Measurements from ENCODE around the gene UCKL1. TPM values are rescaled to one million over a fixed set of nuclear protein-coding genes. Genes with fewer than 3 reads are reported as not detected.
"Not testable (repeated sequence)": the region's sequence is repeated elsewhere in the genome, so short reads cannot be mapped to it uniquely, and the experiment has no call there.

The UCKL1 gene
- total RNA-seq, 1 donor from 2014 or later: 31.5 TPM

DNA sequence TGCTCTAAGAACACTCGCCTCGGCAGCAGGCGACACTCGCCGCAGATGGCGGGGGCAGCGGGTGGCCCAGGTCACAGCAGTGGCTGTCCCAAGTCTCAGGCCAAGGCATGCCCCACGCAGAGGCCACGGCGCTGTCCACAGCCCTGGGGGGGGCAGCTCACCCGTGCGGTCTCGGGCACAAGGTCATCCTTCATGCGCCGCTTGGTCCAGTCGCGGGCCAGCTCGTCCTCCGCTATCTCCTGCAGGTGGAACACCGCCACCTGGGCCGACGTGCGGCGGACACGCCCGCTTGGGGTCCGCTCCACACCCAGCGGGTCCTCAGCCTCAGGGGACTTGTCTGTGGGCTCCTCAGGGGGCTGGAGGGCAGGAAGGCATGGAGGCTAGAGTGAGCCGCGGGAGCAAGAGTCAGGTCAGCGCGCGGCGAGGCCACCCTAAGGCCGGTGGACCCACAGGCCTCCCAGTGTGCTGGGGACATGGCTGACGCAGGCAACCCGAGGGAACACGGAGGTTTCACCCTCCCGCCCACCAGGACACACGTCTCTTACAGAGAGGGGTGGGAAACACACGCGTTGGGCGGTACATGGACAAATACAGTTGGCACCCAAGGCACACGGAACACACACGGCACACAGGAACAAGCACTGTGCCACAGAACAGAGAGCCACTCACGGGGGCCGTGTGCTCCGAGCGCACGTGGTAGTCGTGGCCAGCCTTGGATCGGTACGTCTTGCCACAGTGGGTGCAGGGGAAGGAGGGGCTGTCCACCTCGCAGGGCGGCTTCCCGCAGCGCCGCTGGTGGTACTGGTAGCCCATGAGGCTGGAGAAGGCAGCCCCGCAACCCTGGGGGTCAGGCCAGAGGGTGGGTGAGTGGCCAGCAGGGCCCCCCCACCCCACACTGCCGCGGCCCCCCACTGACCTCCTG lies 6.5 kb upstream of the UCKL1 start:
- DNase-seq (no peak), ATAC-seq (peak in 1 of 2 donors; percentile 4)
- Histone ChIP-seq H3K36me3 (peaks cover 55% of the 10 kb centered on the region), H3K27me3 (ENCODE audit: low read depth) (no peaks in the 10 kb centered on the region), H3K4me3 (no peak overlapping the region), H3K9me3 (no peaks in the 10 kb centered on the region), H3K4me1 (peaks cover 3% of the 10 kb centered on the region), H3K27ac (no peak overlapping the region)
- TF ChIP-seq, protein P1, sequence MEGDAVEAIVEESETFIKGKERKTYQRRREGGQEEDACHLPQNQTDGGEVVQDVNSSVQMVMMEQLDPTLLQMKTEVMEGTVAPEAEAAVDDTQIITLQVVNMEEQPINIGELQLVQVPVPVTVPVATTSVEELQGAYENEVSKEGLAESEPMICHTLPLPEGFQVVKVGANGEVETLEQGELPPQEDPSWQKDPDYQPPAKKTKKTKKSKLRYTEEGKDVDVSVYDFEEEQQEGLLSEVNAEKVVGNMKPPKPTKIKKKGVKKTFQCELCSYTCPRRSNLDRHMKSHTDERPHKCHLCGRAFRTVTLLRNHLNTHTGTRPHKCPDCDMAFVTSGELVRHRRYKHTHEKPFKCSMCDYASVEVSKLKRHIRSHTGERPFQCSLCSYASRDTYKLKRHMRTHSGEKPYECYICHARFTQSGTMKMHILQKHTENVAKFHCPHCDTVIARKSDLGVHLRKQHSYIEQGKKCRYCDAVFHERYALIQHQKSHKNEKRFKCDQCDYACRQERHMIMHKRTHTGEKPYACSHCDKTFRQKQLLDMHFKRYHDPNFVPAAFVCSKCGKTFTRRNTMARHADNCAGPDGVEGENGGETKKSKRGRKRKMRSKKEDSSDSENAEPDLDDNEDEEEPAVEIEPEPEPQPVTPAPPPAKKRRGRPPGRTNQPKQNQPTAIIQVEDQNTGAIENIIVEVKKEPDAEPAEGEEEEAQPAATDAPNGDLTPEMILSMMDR (IDR thresholded peaks at IDR 0.05): no peak
- intact Hi-C loops (cut with DNase I): no loop called here

DNA sequence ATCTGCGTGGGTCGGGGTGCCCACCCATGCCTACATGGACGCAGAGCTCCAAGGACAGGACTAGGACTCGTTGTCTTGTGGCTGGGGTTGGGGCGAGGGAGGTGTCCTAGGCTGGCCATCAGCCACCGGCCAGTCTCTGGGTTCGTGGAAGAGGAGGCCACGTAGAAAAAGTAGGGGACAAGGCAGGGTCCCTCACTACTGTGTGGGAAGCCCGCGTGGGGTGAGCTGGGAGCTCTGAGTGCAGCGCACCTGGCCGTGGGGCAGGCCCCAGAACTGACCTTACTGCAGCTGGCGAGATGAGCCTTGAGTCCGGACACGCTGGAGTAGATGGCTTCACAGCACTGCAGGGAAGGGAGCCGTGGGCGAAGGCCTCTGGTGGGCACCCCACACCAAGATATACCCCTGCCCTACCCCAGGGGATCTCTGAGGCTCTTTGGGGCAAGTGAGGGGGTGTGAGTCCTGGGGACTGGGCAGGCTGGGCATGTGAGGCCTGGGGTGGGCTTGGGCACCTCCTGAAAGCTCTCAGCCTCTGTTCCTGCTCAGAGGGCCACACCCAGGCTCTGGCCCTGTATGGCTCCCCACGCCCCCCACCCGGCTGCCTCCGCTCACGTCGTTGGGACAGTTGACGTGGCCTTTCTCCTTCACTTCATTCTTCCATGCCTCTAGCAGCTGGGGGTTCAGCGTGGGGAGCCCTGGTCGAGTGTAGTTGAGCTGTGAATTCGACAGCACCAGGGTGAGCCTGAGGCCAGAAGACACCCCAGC lies 5.6 kb upstream of the UCKL1 start:
- H3K27me3 ChIP-seq (ENCODE audit: low read depth): no peaks in the 10 kb centered on the region
- intact Hi-C loops (cut with DNase I): no loop called here
- H3K9me3 ChIP-seq: no peaks in the 10 kb centered on the region
- peaks cover 47% of the 10 kb centered on the region for H3K36me3 ChIP-seq
- DNase-seq (no peak), ATAC-seq (no peak)
- H3K4me1 ChIP-seq: peaks cover 10% of the 10 kb centered on the region
- TF ChIP-seq, protein P1 (IDR thresholded peaks at IDR 0.05): no peak
- H3K4me3 ChIP-seq: no peak overlapping the region
- no peak overlapping the region for H3K27ac ChIP-seq

GRCh38 chr20:63960654-63961621 lies 4.7 kb upstream of the UCKL1 start:
- H3K4me1 ChIP-seq: peaks cover 13% of the 10 kb centered on the region
- DNase-seq; H3K27me3 ChIP-seq (ENCODE audit: low read depth); H3K4me3 ChIP-seq; H3K27ac ChIP-seq; H3K9me3 ChIP-seq; intact Hi-C loops (cut with DNase I); ATAC-seq: not testable (repeated sequence)
- peaks cover 38% of the 10 kb centered on the region for H3K36me3 ChIP-seq

DNA sequence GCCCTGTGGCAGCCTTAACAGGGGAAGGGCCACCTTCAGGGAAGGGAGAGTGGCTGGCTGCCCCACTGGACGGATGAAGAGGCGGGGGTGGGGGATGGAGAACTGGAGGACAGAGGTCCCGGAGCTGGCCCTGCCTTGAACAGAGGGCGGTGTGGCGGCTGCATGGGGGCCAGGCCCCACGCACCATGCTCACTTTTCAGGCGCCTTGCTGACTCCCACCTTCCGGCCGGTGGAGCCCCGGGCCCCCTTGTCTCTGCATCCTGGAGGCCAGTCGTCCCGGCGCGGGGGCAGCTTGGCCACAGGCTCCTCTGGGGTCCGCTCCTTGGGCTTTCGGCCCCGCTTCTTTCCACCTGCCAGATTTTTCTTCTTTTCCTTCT lies 3.5 kb upstream of the UCKL1 start:
- TF ChIP-seq, protein P1 (IDR thresholded peaks at IDR 0.05): no peak
- Histone ChIP-seq H3K4me3 (no peak overlapping the region), H3K36me3 (peaks cover 37% of the 10 kb centered on the region), H3K9me3 (no peaks in the 10 kb centered on the region), H3K4me1 (peaks cover 22% of the 10 kb centered on the region), H3K27me3 (ENCODE audit: low read depth) (no peaks in the 10 kb centered on the region), H3K27ac (no peak overlapping the region)
- intact Hi-C loops (cut with DNase I): no loop called here
- DNase-seq: no peak
- no peak for ATAC-seq

- H3K4me3 ChIP-seq: no peak overlapping the region
- H3K9me3 ChIP-seq: no peaks in the 10 kb centered on the region
- DNase-seq: no peak
- no peaks in the 10 kb centered on the region for H3K27me3 ChIP-seq (ENCODE audit: low read depth)
- TF ChIP-seq, protein P1 (IDR thresholded peaks at IDR 0.05): no peak
- H3K36me3 ChIP-seq: peaks cover 33% of the 10 kb centered on the region
- H3K27ac ChIP-seq: no peak overlapping the region
- intact Hi-C loops (cut with DNase I): no loop called here
- H3K4me1 ChIP-seq: peaks cover 28% of the 10 kb centered on the region
- no peak for ATAC-seq
These were observed 2.9 kb upstream of the UCKL1 start for GRCh38 chr20:63958964-63959698.
